IMR-90 (cell line): ENCODE measurements around the gene BTF3. TPM values are rescaled to one million over a fixed set of nuclear protein-coding genes. Genes with fewer than 3 reads are reported as not detected.

Experiments used
- ATAC-seq: fragments of 200-7000 bp; cut with Tn5 transposase; 2 replicates; pipeline ENCODE4 v1.9.1; 2020; ENCODE audit warnings: low read depth, mild to moderate bottlenecking, moderate library complexity
- BruUV-seq: library from RNA; stranded (reverse); fragments of 400-500 nt; replicated peaks from 2 replicates; lab custom pipeline; 2021; lab: Mats Ljungman, UMichigan
- CTCF ChIA-PET: fragments of 300-600 bp; formaldehyde crosslinking; extraction: SDS; loops from one replicate; lab custom pipeline; 2021; ENCODE audit warnings: antibody characterized with exemption; lab: Yijun Ruan, JAX
- POLR2A ChIA-PET: fragments of 300-600 bp; sonication (Branson Sonifier 250); formaldehyde crosslinking; loops from one replicate; lab custom pipeline; 2022; ENCODE audit warnings: antibody characterized with exemption; ENCODE audit not compliant: unreplicated experiment; lab: Charles Lee
- DNase-seq: peaks from one replicate; pipeline ENCODE4 v3.0.0; 2013
- H2AFZ ChIP-seq: replicated peaks from 2 replicates; pipeline ENCODE3; 2013; ENCODE audit warnings: low read length, mild to moderate bottlenecking; ENCODE audit not compliant: poor library complexity
- H2AK5ac ChIP-seq: 2 replicates; pipeline ENCODE4 v1.6.1; 2013; ENCODE audit warnings: low read depth, low read length, inconsistent platforms
- H2AK9ac ChIP-seq: replicated peaks from 2 replicates; pipeline ENCODE3; 2013; ENCODE audit warnings: mild to moderate bottlenecking, low read depth, low read length, moderate library complexity; ENCODE audit not compliant: poor library complexity
- H2BK120ac ChIP-seq: 2 replicates; pipeline ENCODE4 v1.6.1; 2013; ENCODE audit warnings: low read depth, low read length, inconsistent platforms
- H2BK15ac ChIP-seq: 3 replicates; pipeline ENCODE4 v1.6.1; 2013; ENCODE audit warnings: low read depth, low read length, inconsistent platforms
- H2BK20ac ChIP-seq: 2 replicates; pipeline ENCODE4 v1.6.1; 2013; ENCODE audit warnings: low read depth, mild to moderate bottlenecking, inconsistent platforms, low read length, moderate library complexity
- H2BK5ac ChIP-seq: 2 replicates; pipeline ENCODE4 v1.6.1; 2013; ENCODE audit warnings: mild to moderate bottlenecking, low read depth, low read length, inconsistent platforms; ENCODE audit not compliant: poor library complexity, severe bottlenecking
- H3K14ac ChIP-seq: replicated peaks from 2 replicates; pipeline ENCODE4 v1.6.1; 2013; ENCODE audit warnings: low read depth, low read length, inconsistent platforms
- H3K18ac ChIP-seq: 2 replicates; pipeline ENCODE4 v1.6.1; 2013; ENCODE audit warnings: low read depth, low read length, control low read depth
- H3K23ac ChIP-seq: 2 replicates; pipeline ENCODE4 v1.6.1; 2013; ENCODE audit warnings: low read depth, low read length, inconsistent platforms
- H3K27ac ChIP-seq: 2 replicates; pipeline ENCODE4 v1.5.1; 2013; ENCODE audit warnings: mild to moderate bottlenecking, control low read depth, low read length; ENCODE audit not compliant: insufficient read depth
- H3K27me3 ChIP-seq: 2 replicates; pipeline ENCODE4 v1.6.1; 2013; ENCODE audit warnings: low read length; ENCODE audit not compliant: control insufficient read depth, insufficient read depth
- H3K36me3 ChIP-seq: 2 replicates; pipeline ENCODE4 v1.6.1; 2013; ENCODE audit warnings: low read length, mixed read lengths; ENCODE audit not compliant: control insufficient read depth, insufficient read depth
- H3K4ac ChIP-seq: 2 replicates; pipeline ENCODE4 v1.6.1; 2013; ENCODE audit warnings: low read depth, low read length, inconsistent platforms
- H3K4me1 ChIP-seq: 2 replicates; pipeline ENCODE4 v1.6.1; 2013; ENCODE audit warnings: low read length, mixed read lengths; ENCODE audit not compliant: control insufficient read depth, insufficient read depth
- H3K4me2 ChIP-seq: 2 replicates; pipeline ENCODE4 v1.6.1; 2013; ENCODE audit warnings: low read depth, mild to moderate bottlenecking, control low read depth, low read length, moderate library complexity
- H3K4me3 ChIP-seq: 2 replicates; pipeline ENCODE4 v1.5.1; 2013; ENCODE audit warnings: low read depth, mild to moderate bottlenecking, control low read depth, low read length, moderate library complexity; ENCODE audit not compliant: insufficient read depth
- H3K56ac ChIP-seq: 2 replicates; pipeline ENCODE4 v1.6.1; 2013; ENCODE audit warnings: low read length, inconsistent platforms; ENCODE audit not compliant: insufficient read depth; ENCODE audit errors: extremely low read depth
- H3K79me1 ChIP-seq, 2 experiments: 2 replicates each; pipeline ENCODE4 v1.6.1; 2013; ENCODE audit warnings: low read length in 2 of 2, inconsistent platforms in 1 of 2, low read depth in 1 of 2
- H3K9ac ChIP-seq: 2 replicates; pipeline ENCODE4 v1.6.1; 2013; ENCODE audit warnings: low read depth, low read length, control low read depth
- H3K9me1 ChIP-seq: 2 replicates; pipeline ENCODE4 v1.6.1; 2013; ENCODE audit warnings: low read length, inconsistent platforms; ENCODE audit not compliant: insufficient read depth
- H3K9me3 ChIP-seq: 2 replicates; pipeline ENCODE4 v1.6.1; 2013; ENCODE audit warnings: low read length; ENCODE audit not compliant: control insufficient read depth, insufficient read depth
- H4K20me1 ChIP-seq: 2 replicates; pipeline ENCODE4 v1.6.1; 2013; ENCODE audit warnings: low read length, inconsistent platforms; ENCODE audit not compliant: insufficient read depth
- H4K5ac ChIP-seq: 2 replicates; pipeline ENCODE4 v1.6.1; 2013; ENCODE audit warnings: mild to moderate bottlenecking, low read depth, low read length, control low read depth
- H4K8ac ChIP-seq, 2 experiments: 2 replicates each; pipeline ENCODE4 v1.6.1; 2013; ENCODE audit warnings: low read depth in 2 of 2, low read length in 2 of 2, control low read depth in 1 of 2, inconsistent platforms in 1 of 2
- H4K91ac ChIP-seq: 2 replicates; pipeline ENCODE4 v1.6.1; 2013; ENCODE audit warnings: low read depth, low read length, inconsistent platforms; ENCODE audit not compliant: insufficient read depth
- CHD1 ChIP-seq: IDR thresholded peaks from 2 replicates; pipeline ENCODE4 v1.6.1; 2012; ENCODE audit warnings: low read depth, low read length, improper control_type of control experiment
- NFE2L2 ChIP-seq: fragments of 150-350 bp; IDR thresholded peaks from 2 replicates; pipeline ENCODE4 v1.6.1; 2016; ENCODE audit warnings: low read depth, mild to moderate bottlenecking, low read length
- POLR2A ChIP-seq: IDR thresholded peaks from 2 replicates; pipeline ENCODE4 v1.6.1; 2012; ENCODE audit warnings: mild to moderate bottlenecking, low read depth, low read length
- SMC3 ChIP-seq: fragments of 150-350 bp; IDR thresholded peaks from 2 replicates; pipeline ENCODE4 v1.6.1; 2016; ENCODE audit warnings: low read depth, mild to moderate bottlenecking, antibody characterized with exemption, low read length, moderate library complexity
- WGBS, 2 experiments: methylation state at CpG; one replicate each; pipeline versions ENCODE4 v1.1.5 to v1.1.7; 2013; ENCODE audit warnings: missing lambda C conversion rate in 2 of 2; ENCODE audit not compliant: insufficient read length in 1 of 2; ENCODE audit errors: extremely low coverage in 2 of 2; 5-methylcytosine and 5-hydroxymethylcytosine counted together
- dilution Hi-C: fragments of 300-500 bp; cut with HindIII; formaldehyde crosslinking; loops from one replicate; pipeline ENCODE4 v1.14.3; 2018; ENCODE audit warnings: low sequenced_read_pairs; ENCODE audit not compliant: unreplicated experiment
- in situ Hi-C: fragments of 300-500 bp; cut with MboI; formaldehyde crosslinking; loops from 3 replicates; pipeline ENCODE4 v1.14.3; 2019; ENCODE audit warnings: low sequenced_read_pairs, inconsistent platforms, mixed read lengths
- intact Hi-C: fragments of 100-400 bp; cut with micrococcal nuclease; formaldehyde crosslinking; loops from 2 replicates; pipeline ENCODE4 v1.10.0; 2022
- polyA plus RNA-seq, 3 experiments: library from polyadenylated mRNA; depleted of rRNA; stranded (reverse); fragments of >200 nt; gene quantifications; 2 replicates each; pipeline ENCODE4 v1.2.3, GENCODE V29; 2012; ENCODE audit warnings: low replicate concordance in 1 of 3
- total RNA-seq: library from RNA; depleted of rRNA; stranded (reverse); fragments of >200 nt; gene quantifications from 2 replicates; pipeline ENCODE4 v1.2.3, GENCODE V29; 2012
- TF ChIP-seq, protein P1 (sequence below): fragments of 150-350 bp; IDR thresholded peaks from 2 replicates; pipeline ENCODE4 v1.6.1; 2017; ENCODE audit warnings: mild to moderate bottlenecking, antibody characterized with exemption, low read length, low read depth

The BTF3 gene
- total and polyA plus RNA-seq, 2 of the 4 experiments (the other 2 are of a cell fraction): 225 to 443 TPM

DNA sequence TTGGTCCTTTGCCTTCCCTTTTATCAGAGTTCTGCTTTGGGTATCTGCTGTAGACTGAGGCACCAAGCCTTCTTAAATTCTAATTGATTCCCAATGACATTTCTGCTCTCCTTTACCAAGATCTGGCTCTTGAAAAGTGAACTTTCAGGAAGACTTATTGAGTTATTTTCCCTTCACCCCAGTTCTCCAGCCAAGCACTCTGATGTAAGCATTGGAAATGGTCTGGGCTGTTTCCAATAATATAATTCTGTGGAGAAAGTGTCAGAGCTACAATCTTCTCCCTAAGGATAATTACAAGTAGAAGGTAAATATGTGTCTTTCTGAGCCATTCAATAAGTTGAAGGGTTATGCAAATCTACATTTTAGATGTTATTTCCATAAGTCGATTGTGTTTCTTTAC is 30.8 kb downstream of the BTF3 start:
- Histone ChIP-seq H2AK9ac (no peak overlapping the region), H2BK5ac (no peak overlapping the region), H3K36me3 (no peaks in the 10 kb centered on the region), H2BK15ac (no peak overlapping the region), H4K8ac (no peak overlapping the region), H2AK5ac (no peak overlapping the region), H3K4ac (no peak overlapping the region), H3K4me1 (peaks cover 8% of the 10 kb centered on the region), H3K18ac (no peak overlapping the region), H3K4me2 (no peak overlapping the region), H3K56ac (no peak overlapping the region), H3K27ac (no peak overlapping the region), H4K20me1 (no peaks in the 10 kb centered on the region), H2BK20ac (no peak overlapping the region), H4K91ac (no peak overlapping the region), H3K14ac (no peak overlapping the region), H2AFZ (no peak overlapping the region), H3K27me3 (no peaks in the 10 kb centered on the region), H3K9ac (no peak overlapping the region), H3K23ac (no peak overlapping the region), H2BK120ac (no peak overlapping the region), H3K4me3 (no peak overlapping the region), H3K9me1 (peaks cover 4% of the 10 kb centered on the region; the same call in 1 of the 2 replicates), H3K9me3 (no peaks in the 10 kb centered on the region), H3K79me1 (no peaks in the 10 kb centered on the region), H4K5ac (no peak overlapping the region)
- CTCF ChIA-PET: no interaction called here
- POLR2A ChIA-PET: no interaction called here
- intact Hi-C loops (no loop called here), in situ Hi-C loops (no loop called here), dilution Hi-C loops (no loop called here)
- no CpG with 5 or more reads among the region's 1 CpG for WGBS, 2 experiments
- TF ChIP-seq NFE2L2 (no peak), POLR2A (no peak), SMC3 (no peak), CHD1 (no peak)
- TF ChIP-seq, protein P1, sequence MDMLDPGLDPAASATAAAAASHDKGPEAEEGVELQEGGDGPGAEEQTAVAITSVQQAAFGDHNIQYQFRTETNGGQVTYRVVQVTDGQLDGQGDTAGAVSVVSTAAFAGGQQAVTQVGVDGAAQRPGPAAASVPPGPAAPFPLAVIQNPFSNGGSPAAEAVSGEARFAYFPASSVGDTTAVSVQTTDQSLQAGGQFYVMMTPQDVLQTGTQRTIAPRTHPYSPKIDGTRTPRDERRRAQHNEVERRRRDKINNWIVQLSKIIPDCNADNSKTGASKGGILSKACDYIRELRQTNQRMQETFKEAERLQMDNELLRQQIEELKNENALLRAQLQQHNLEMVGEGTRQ: no peak
- DNase-seq: no peak
- no TSS peak for BruUV-seq
- ATAC-seq: no peak
